Liver (tissue), 3 donors: ENCODE measurements around the gene DCPS.

Experiments
- CTCF ChIP-seq: fragments of 150-350 bp; IDR thresholded peaks from 2 replicates; pipeline ENCODE4 v1.5.1; 2017; ENCODE audit warnings: improper control_type of control experiment, low read depth, low read length; ENCODE audit not compliant: missing input control
- FOXA1 ChIP-seq: IDR thresholded peaks from 2 replicates; pipeline ENCODE4 v1.6.1; 2016; ENCODE audit warnings: antibody characterized with exemption
- GABPA ChIP-seq, 2 donors: IDR thresholded peaks in 1 of 2; conservative IDR thresholded peaks in 1 of 2; 2 replicates each; pipeline ENCODE4 v1.6.1; 2016; ENCODE audit warnings: antibody characterized with exemption in 2 of 2, mild to moderate bottlenecking in 1 of 2, moderate library complexity in 1 of 2
- JUND ChIP-seq, 2 donors: IDR thresholded peaks; 2 replicates each; pipeline ENCODE4 v1.6.1; 2016; ENCODE audit warnings: antibody characterized with exemption in 2 of 2
- REST ChIP-seq: IDR thresholded peaks from 2 replicates; pipeline ENCODE4 v1.6.1; 2016; ENCODE audit warnings: antibody characterized with exemption, mild to moderate bottlenecking
- TAF1 ChIP-seq: conservative IDR thresholded peaks from 2 replicates; pipeline ENCODE4 v1.6.1; 2016; ENCODE audit warnings: antibody characterized with exemption, mild to moderate bottlenecking
- donor health status: healthy.
- donor health status: healthy.

GRCh38 chr11:126387857-126388256 lies 84.0 kb downstream of the DCPS start:
- no peak for TF ChIP-seq CTCF
- TF ChIP-seq FOXA1, result no peak
- TF ChIP-seq TAF1, result no peak
- no peak for TF ChIP-seq JUND (IDR thresholded peaks at IDR 0.05)
- TF ChIP-seq REST, result no peak
- no peak for TF ChIP-seq GABPA (IDR thresholded peaks at IDR 0.05 in 1 of 2, conservative IDR thresholded peaks at IDR 0.05 in 1 of 2)
